ENCODE data around the gene ZNF804B. TPM values are rescaled to one million over a fixed set of nuclear protein-coding genes. Genes with fewer than 3 reads are reported as not detected.
A peak's percentile ranks its signal among the peaks of the same experiment; 100 is the strongest.

ZNF804B gene
- total and polyA plus RNA-seq, 2 donors from 2014 or later = 0.19 TPM; not detected in 1

DNA sequence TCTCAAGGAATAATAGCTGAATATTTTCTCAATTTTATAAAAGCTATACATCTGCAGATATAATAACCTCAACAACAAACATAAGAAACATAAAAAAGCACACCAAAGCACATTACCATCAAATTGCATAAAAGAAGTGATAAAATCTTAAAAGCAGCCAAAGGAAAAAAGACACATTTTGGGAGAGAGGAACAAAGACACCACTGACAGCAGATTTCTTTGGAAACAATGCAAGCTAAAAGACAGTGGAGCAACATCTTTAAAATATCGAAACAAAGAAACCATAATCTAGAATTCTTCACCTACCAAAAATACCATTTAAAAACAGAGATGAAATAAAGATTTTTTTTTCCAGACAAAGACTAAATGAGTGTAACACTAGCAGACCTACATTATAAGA lies 91.7 kb downstream of the ZNF804B start:
- Histone ChIP-seq H3K9me3 (ENCODE audit: control insufficient read depth in 2 of 3, insufficient read depth in 1 of 3, low read length in 3 of 3) (no peaks in the 10 kb centered on the region), H3K9ac (ENCODE audit: low read length in 3 of 3) (no peak overlapping the region), H3K4me1 (ENCODE audit: control insufficient read depth in 2 of 3, insufficient read depth in 2 of 3, low read depth in 1 of 3, low read length in 3 of 3) (no peaks in the 10 kb centered on the region), H3K4me3 (ENCODE audit: low read length in 3 of 3) (no peak overlapping the region), H3K27ac (ENCODE audit: low read depth in 2 of 2, low read length in 2 of 2) (no peak overlapping the region), H3K27me3 (ENCODE audit: control insufficient read depth, insufficient read depth, low read length) (no peaks in the 10 kb centered on the region), H3K36me3 (ENCODE audit: control insufficient read depth in 2 of 3, insufficient read depth in 3 of 3, low read length in 3 of 3) (no peaks in the 10 kb centered on the region)
- FAIRE-seq (peak; percentile 6), DNase-seq (no peak)
- intact Hi-C loops (cut with DNase I) = no loop called here
- TF ChIP-seq, protein P1, sequence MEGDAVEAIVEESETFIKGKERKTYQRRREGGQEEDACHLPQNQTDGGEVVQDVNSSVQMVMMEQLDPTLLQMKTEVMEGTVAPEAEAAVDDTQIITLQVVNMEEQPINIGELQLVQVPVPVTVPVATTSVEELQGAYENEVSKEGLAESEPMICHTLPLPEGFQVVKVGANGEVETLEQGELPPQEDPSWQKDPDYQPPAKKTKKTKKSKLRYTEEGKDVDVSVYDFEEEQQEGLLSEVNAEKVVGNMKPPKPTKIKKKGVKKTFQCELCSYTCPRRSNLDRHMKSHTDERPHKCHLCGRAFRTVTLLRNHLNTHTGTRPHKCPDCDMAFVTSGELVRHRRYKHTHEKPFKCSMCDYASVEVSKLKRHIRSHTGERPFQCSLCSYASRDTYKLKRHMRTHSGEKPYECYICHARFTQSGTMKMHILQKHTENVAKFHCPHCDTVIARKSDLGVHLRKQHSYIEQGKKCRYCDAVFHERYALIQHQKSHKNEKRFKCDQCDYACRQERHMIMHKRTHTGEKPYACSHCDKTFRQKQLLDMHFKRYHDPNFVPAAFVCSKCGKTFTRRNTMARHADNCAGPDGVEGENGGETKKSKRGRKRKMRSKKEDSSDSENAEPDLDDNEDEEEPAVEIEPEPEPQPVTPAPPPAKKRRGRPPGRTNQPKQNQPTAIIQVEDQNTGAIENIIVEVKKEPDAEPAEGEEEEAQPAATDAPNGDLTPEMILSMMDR (IDR thresholded peaks at IDR 0.05; ENCODE audit: borderline replicate concordance, extremely low read depth, insufficient read depth) = no peak

DNA sequence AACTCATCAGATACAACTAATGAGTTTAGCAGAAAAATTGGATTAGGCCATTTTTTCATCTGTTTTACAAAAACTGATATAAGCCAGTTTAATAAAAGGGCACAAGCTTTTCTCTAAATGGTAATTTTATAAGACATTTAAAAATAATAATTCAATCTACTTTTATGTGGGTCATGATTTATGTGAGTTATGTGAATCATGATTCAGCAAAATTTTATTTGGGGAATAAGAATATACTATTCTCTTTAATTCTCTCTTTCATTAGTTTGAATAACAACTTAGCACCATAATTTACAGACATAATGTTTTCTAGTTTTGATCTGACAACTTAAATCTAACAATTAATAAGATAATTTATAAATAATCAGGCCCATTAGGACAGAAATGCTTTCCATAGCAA lies 99.8 kb downstream of the ZNF804B start:
- no peak overlapping the region for H3K27ac ChIP-seq (ENCODE audit: low read depth in 2 of 2, low read length in 2 of 2)
- H3K9ac ChIP-seq (ENCODE audit: low read length in 3 of 3) = no peak overlapping the region
- intact Hi-C loops (cut with DNase I) = no loop called here
- no peak for DNase-seq
- no peaks in the 10 kb centered on the region for H3K4me1 ChIP-seq (ENCODE audit: control insufficient read depth in 2 of 3, insufficient read depth in 2 of 3, low read depth in 1 of 3, low read length in 3 of 3)
- TF ChIP-seq, protein P1 (IDR thresholded peaks at IDR 0.05; ENCODE audit: borderline replicate concordance, extremely low read depth, insufficient read depth) = no peak
- no peaks in the 10 kb centered on the region for H3K36me3 ChIP-seq (ENCODE audit: control insufficient read depth in 2 of 3, insufficient read depth in 3 of 3, low read length in 3 of 3)
- no peaks in the 10 kb centered on the region for H3K27me3 ChIP-seq (ENCODE audit: control insufficient read depth, insufficient read depth, low read length)
- no peaks in the 10 kb centered on the region for H3K9me3 ChIP-seq (ENCODE audit: control insufficient read depth in 2 of 3, insufficient read depth in 1 of 3, low read length in 3 of 3)
- no peak overlapping the region for H3K4me3 ChIP-seq (ENCODE audit: low read length in 3 of 3)
- peak; percentile 21 for FAIRE-seq

DNA sequence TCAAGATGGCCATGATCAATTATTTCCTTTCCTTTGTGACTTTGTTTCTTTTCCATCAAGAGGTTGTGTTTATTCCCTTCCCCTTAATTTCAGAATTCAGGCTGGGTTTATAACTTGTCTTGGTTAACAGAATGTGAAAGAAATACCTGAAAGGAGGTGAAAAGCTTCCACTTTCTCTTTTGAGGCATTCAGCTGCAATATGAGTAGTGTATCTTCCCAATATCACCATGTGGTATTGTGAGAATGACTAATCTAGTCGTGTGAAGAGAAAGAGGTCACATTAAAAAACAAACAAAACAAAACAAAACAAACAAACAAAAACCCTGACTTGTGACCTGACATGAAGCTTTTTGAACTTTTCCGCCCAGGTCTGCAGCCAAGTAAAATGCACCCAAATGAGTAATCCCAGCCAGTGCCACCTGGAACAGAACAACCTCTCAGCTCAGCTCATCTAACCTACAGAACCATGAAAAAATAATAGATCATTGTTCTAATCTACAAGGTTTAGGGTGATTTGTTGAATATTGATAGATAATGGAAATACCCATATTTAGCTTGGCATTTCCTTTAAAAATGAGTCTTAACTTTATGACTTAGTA lies 106.9 kb downstream of the ZNF804B start:
- H3K9me3 ChIP-seq (ENCODE audit: control insufficient read depth in 2 of 3, insufficient read depth in 1 of 3, low read length in 3 of 3) = no peaks in the 10 kb centered on the region
- no peak for DNase-seq
- H3K4me3 ChIP-seq (ENCODE audit: low read length in 3 of 3) = no peak overlapping the region
- no peak overlapping the region for H3K9ac ChIP-seq (ENCODE audit: low read length in 3 of 3)
- TF ChIP-seq, protein P1 (IDR thresholded peaks at IDR 0.05; ENCODE audit: borderline replicate concordance, extremely low read depth, insufficient read depth) = no peak
- intact Hi-C loops (cut with DNase I) = no loop called here
- FAIRE-seq = no peak
- H3K4me1 ChIP-seq (ENCODE audit: control insufficient read depth in 2 of 3, insufficient read depth in 2 of 3, low read depth in 1 of 3, low read length in 3 of 3) = no peaks in the 10 kb centered on the region
- no peaks in the 10 kb centered on the region for H3K27me3 ChIP-seq (ENCODE audit: control insufficient read depth, insufficient read depth, low read length)
- no peaks in the 10 kb centered on the region for H3K36me3 ChIP-seq (ENCODE audit: control insufficient read depth in 2 of 3, insufficient read depth in 3 of 3, low read length in 3 of 3)
- H3K27ac ChIP-seq (ENCODE audit: low read depth in 2 of 2, low read length in 2 of 2) = no peak overlapping the region

DNA sequence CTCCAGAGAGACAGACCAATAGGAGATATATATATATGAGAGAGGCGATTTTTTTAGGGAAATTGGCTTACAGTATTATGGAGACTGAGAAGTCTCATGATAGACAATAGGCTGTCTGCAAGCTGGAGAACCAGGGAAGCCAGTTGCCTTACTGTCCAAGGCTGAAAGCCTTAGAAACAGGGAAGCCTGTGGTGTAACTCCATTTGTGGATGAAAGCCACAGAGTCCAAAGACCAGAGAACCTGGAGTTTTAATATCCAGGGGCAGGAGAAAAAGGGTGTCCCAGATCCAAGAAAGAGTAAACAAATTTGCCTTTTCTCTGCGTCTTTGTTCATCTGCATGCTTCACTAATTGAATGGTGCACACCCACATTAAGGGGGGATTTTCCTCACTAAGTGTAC lies 107.7 kb downstream of the ZNF804B start:
- H3K4me1 ChIP-seq (ENCODE audit: control insufficient read depth in 2 of 3, insufficient read depth in 2 of 3, low read depth in 1 of 3, low read length in 3 of 3) = no peaks in the 10 kb centered on the region
- FAIRE-seq (no peak), DNase-seq (no peak)
- H3K4me3 ChIP-seq (ENCODE audit: low read length in 3 of 3) = no peak overlapping the region
- H3K9ac ChIP-seq (ENCODE audit: low read length in 3 of 3) = no peak overlapping the region
- intact Hi-C loops (cut with DNase I) = no loop called here
- TF ChIP-seq, protein P1 (IDR thresholded peaks at IDR 0.05; ENCODE audit: borderline replicate concordance, extremely low read depth, insufficient read depth) = no peak
- no peaks in the 10 kb centered on the region for H3K27me3 ChIP-seq (ENCODE audit: control insufficient read depth, insufficient read depth, low read length)
- H3K9me3 ChIP-seq (ENCODE audit: control insufficient read depth in 2 of 3, insufficient read depth in 1 of 3, low read length in 3 of 3) = no peaks in the 10 kb centered on the region
- H3K27ac ChIP-seq (ENCODE audit: low read depth in 2 of 2, low read length in 2 of 2) = no peak overlapping the region
- H3K36me3 ChIP-seq (ENCODE audit: control insufficient read depth in 2 of 3, insufficient read depth in 3 of 3, low read length in 3 of 3) = no peaks in the 10 kb centered on the region
